Panc1 (cell line): ENCODE results near the gene COLEC11. TPM values are rescaled to one million over a fixed set of nuclear protein-coding genes. Genes with fewer than 3 reads are reported as not detected.

ENCODE experiments used
- ATAC-seq: fragments of 200-7000 bp; cut with Tn5 transposase; 2 replicates; pipeline ENCODE4 v1.9.1; 2020; ENCODE audit warnings: mild to moderate bottlenecking, moderate library complexity
- BruUV-seq: library from RNA; stranded (reverse); fragments of 400-500 nt; replicated peaks from 2 replicates; lab custom pipeline; 2021; lab: Mats Ljungman, UMichigan
- CTCF ChIA-PET: fragments of 300-600 bp; sonication (Branson Sonifier 250); formaldehyde crosslinking; loops from one replicate; lab custom pipeline; 2022; ENCODE audit warnings: antibody characterized with exemption; lab: Charles Lee
- POLR2A ChIA-PET: fragments of 300-600 bp; sonication (Branson Sonifier 250); formaldehyde crosslinking; loops from one replicate; lab custom pipeline; 2022; ENCODE audit warnings: antibody characterized with exemption; lab: Charles Lee
- DNase-seq: peaks from one replicate; pipeline ENCODE4 v3.0.0-alpha.2; 2010; ENCODE audit warnings: low read depth, low spot score
- H3K27ac ChIP-seq: 2 replicates; pipeline ENCODE4 v1.5.1; 2011; ENCODE audit warnings: mild to moderate bottlenecking, low read length, inconsistent platforms
- H3K27me3 ChIP-seq: fragments of 200-500 bp; sonication (Bioruptor generic); 2 replicates; pipeline ENCODE4 v1.6.0; 2014; ENCODE audit warnings: low read length, inconsistent platforms; ENCODE audit not compliant: control insufficient read depth, insufficient read depth
- H3K36me3 ChIP-seq: fragments of 200-500 bp; sonication (Bioruptor generic); 2 replicates; pipeline ENCODE4 v1.5.1; 2014; ENCODE audit warnings: inconsistent platforms, mild to moderate bottlenecking, low read length, moderate library complexity; ENCODE audit not compliant: control insufficient read depth, insufficient read depth
- H3K4me1 ChIP-seq: 2 replicates; pipeline ENCODE4 v1.5.1; 2011; ENCODE audit warnings: inconsistent platforms, mild to moderate bottlenecking, low read length, moderate library complexity; ENCODE audit not compliant: control insufficient read depth, insufficient read depth
- H3K4me3 ChIP-seq, 2 experiments: 2 replicates each; pipeline ENCODE4 v1.5.1; 2011 to 2012; ENCODE audit warnings: low read depth in 2 of 2, low read length in 2 of 2, mild to moderate bottlenecking in 2 of 2, inconsistent platforms in 1 of 2, moderate library complexity in 1 of 2
- H3K9me3 ChIP-seq: fragments of 200-500 bp; sonication (Bioruptor generic); 2 replicates; pipeline ENCODE4 v1.5.1; 2014; ENCODE audit warnings: low read depth, mild to moderate bottlenecking, inconsistent platforms, low read length, moderate library complexity; ENCODE audit not compliant: control insufficient read depth, insufficient read depth
- POLR2AphosphoS5 ChIP-seq: IDR thresholded peaks from 2 replicates; pipeline ENCODE4 v1.6.1; 2012; ENCODE audit warnings: mild to moderate bottlenecking, low read depth, low read length, moderate library complexity
- SIN3A ChIP-seq: IDR thresholded peaks from 2 replicates; pipeline ENCODE4 v1.6.1; 2012; ENCODE audit warnings: low read depth, mild to moderate bottlenecking, low read length, moderate library complexity, borderline replicate concordance; ENCODE audit not compliant: insufficient read depth
- TCF7L2 ChIP-seq: IDR thresholded peaks from 2 replicates; pipeline ENCODE4 v1.6.1; 2011; ENCODE audit warnings: mild to moderate bottlenecking, low read depth, low read length, inconsistent platforms
- in situ Hi-C: cut with HindIII; loops from 2 replicates; pipeline ENCODE4 v1.10.0; 2016; ENCODE audit warnings: low sequenced_read_pairs, low pct_unique_long_range_greater_than_20kb
- intact Hi-C: fragments of 100-400 bp; cut with micrococcal nuclease; formaldehyde crosslinking; loops from one replicate; pipeline ENCODE4 v1.10.0; 2022; ENCODE audit not compliant: unreplicated experiment
- total RNA-seq: library from RNA; stranded (reverse); gene quantifications from one replicate; pipeline ENCODE4 v1.2.1, GENCODE V29; 2021; ENCODE audit not compliant: unreplicated experiment
- TF ChIP-seq, protein P1 (sequence below): fragments of 450-650 bp; IDR thresholded peaks from 2 replicates; pipeline ENCODE4 v1.5.1; 2017; ENCODE audit warnings: mild to moderate bottlenecking
- TF ChIP-seq, protein P2 (sequence below), 2 experiments: IDR thresholded peaks; 2 replicates each; pipeline ENCODE4 v1.6.1; 2011 to 2012; ENCODE audit warnings: low read depth in 2 of 2, control low read depth in 1 of 2, low read length in 1 of 2, mild to moderate bottlenecking in 1 of 2, moderate library complexity in 1 of 2; ENCODE audit not compliant: insufficient read depth in 1 of 2

Gene COLEC11
- total RNA-seq, 1 experiment from 2014 or later: 0.31 TPM

DNA sequence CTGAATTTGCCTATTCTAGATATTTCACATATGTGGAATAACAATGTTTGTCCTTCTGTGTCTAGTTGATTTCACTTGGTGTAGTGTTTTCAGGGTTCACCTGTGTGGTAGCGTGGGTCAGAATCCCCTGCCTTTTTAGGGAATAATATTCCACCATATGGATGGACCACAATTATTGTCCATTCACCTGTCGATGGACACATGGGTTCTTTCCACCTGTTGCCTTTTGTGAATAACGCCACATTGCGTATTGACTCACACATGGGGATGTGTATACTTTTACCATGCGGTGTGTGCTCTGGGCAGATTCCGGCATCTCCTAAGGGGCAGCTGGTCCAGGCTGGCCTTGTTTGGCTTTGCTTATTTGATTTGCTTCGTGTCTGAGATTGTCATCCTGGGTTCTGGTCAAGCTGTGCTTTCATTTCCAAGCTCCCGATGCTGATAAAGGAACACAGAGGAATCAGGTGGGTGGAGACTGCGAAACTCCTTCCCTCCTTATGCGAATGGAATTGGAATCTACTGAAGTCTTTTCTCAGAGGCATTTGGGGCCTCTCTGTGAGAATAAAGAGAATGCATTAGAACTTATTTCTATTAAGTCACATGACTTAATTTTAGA, 44.2 kb downstream of the COLEC11 start:
- no peak for DNase-seq
- ATAC-seq: no peak
- Histone ChIP-seq H3K9me3 (no peaks in the 10 kb centered on the region), H3K36me3 (no peaks in the 10 kb centered on the region), H3K27me3 (peaks cover 4% of the 10 kb centered on the region; the same call in 1 of the 2 replicates), H3K4me3 (no peak overlapping the region), H3K27ac (no peak overlapping the region), H3K4me1 (no peaks in the 10 kb centered on the region)
- TF ChIP-seq, protein P1, sequence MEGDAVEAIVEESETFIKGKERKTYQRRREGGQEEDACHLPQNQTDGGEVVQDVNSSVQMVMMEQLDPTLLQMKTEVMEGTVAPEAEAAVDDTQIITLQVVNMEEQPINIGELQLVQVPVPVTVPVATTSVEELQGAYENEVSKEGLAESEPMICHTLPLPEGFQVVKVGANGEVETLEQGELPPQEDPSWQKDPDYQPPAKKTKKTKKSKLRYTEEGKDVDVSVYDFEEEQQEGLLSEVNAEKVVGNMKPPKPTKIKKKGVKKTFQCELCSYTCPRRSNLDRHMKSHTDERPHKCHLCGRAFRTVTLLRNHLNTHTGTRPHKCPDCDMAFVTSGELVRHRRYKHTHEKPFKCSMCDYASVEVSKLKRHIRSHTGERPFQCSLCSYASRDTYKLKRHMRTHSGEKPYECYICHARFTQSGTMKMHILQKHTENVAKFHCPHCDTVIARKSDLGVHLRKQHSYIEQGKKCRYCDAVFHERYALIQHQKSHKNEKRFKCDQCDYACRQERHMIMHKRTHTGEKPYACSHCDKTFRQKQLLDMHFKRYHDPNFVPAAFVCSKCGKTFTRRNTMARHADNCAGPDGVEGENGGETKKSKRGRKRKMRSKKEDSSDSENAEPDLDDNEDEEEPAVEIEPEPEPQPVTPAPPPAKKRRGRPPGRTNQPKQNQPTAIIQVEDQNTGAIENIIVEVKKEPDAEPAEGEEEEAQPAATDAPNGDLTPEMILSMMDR: no peak
- TF ChIP-seq TCF7L2 (no peak), SIN3A (no peak)
- TF ChIP-seq, protein P2, sequence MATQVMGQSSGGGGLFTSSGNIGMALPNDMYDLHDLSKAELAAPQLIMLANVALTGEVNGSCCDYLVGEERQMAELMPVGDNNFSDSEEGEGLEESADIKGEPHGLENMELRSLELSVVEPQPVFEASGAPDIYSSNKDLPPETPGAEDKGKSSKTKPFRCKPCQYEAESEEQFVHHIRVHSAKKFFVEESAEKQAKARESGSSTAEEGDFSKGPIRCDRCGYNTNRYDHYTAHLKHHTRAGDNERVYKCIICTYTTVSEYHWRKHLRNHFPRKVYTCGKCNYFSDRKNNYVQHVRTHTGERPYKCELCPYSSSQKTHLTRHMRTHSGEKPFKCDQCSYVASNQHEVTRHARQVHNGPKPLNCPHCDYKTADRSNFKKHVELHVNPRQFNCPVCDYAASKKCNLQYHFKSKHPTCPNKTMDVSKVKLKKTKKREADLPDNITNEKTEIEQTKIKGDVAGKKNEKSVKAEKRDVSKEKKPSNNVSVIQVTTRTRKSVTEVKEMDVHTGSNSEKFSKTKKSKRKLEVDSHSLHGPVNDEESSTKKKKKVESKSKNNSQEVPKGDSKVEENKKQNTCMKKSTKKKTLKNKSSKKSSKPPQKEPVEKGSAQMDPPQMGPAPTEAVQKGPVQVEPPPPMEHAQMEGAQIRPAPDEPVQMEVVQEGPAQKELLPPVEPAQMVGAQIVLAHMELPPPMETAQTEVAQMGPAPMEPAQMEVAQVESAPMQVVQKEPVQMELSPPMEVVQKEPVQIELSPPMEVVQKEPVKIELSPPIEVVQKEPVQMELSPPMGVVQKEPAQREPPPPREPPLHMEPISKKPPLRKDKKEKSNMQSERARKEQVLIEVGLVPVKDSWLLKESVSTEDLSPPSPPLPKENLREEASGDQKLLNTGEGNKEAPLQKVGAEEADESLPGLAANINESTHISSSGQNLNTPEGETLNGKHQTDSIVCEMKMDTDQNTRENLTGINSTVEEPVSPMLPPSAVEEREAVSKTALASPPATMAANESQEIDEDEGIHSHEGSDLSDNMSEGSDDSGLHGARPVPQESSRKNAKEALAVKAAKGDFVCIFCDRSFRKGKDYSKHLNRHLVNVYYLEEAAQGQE (IDR thresholded peaks at IDR 0.05; ENCODE audit: insufficient read depth in 1 of 2, low read depth in 2 of 2, low read length in 1 of 2): no peak
- in situ Hi-C loops: no loop called here
- ChIA-PET CTCF (no interaction called here), POLR2A (no interaction called here)
- intact Hi-C loops: no loop called here
- BruUV-seq: no TSS peak

DNA sequence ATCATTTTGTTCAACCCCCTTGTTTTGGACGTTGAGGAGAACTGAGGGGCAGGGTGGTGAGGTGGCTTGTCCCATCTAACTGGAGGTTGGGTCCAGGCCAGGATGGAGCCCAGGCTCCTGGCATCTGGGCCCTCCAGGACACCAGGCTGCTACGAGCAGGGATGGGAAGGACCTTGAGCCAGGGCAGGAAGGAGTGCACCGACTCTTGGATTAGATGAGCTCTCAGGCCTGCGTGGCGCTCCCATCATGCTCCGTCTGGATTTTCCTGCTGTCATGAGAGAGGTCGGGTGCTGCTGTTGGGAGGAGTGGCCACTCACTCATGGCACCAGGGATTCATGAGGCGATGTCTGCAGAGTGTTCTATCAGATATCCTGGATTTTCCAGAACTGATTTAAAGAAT, 44.7 kb downstream of the COLEC11 start:
- DNase-seq: no peak
- Histone ChIP-seq H3K27me3 (peaks cover 4% of the 10 kb centered on the region; the same call in 1 of the 2 replicates), H3K36me3 (no peaks in the 10 kb centered on the region), H3K9me3 (no peaks in the 10 kb centered on the region), H3K27ac (no peak overlapping the region), H3K4me1 (no peaks in the 10 kb centered on the region), H3K4me3 (no peak overlapping the region)
- intact Hi-C loops (no loop called here), in situ Hi-C loops (no loop called here)
- TF ChIP-seq, protein P2 (IDR thresholded peaks at IDR 0.05; ENCODE audit: insufficient read depth in 1 of 2, low read depth in 2 of 2, low read length in 1 of 2): no peak
- TF ChIP-seq SIN3A: no peak
- TF ChIP-seq TCF7L2: no peak
- no peak for TF ChIP-seq POLR2AphosphoS5
- TF ChIP-seq, protein P1: no peak
- ChIA-PET POLR2A (no interaction called here), CTCF (no interaction called here)
- no TSS peak for BruUV-seq
- no peak for ATAC-seq
